Neuronal stem cell (in vitro differentiated cells): ENCODE measurements around the gene PIK3R4.

Experiments used
- DNase-seq: peaks from one replicate; pipeline ENCODE4 v3.0.0-alpha.2; 2013; ENCODE audit warnings: low spot score
- H2AFZ ChIP-seq: one replicate; pipeline ENCODE4 v1.6.1; 2013; ENCODE audit warnings: mild to moderate bottlenecking, low read length, inconsistent platforms
- H2AK5ac ChIP-seq: 2 replicates; pipeline ENCODE4 v1.6.1; 2013; ENCODE audit warnings: low read depth, mild to moderate bottlenecking, inconsistent platforms, low read length, moderate library complexity, mixed read lengths
- H2BK120ac ChIP-seq: 2 replicates; pipeline ENCODE4 v1.6.1; 2013; ENCODE audit warnings: low read depth, mild to moderate bottlenecking, inconsistent platforms, low read length, moderate library complexity, mixed read lengths
- H2BK12ac ChIP-seq: one replicate; pipeline ENCODE4 v1.6.1; 2013; ENCODE audit warnings: low read length, inconsistent platforms
- H2BK15ac ChIP-seq: 2 replicates; pipeline ENCODE4 v1.6.1; 2013; ENCODE audit warnings: mild to moderate bottlenecking, low read length, inconsistent platforms, mixed read lengths
- H2BK5ac ChIP-seq: one replicate; pipeline ENCODE4 v1.6.1; 2013; ENCODE audit warnings: inconsistent platforms, mild to moderate bottlenecking, low read length, moderate library complexity
- H3K14ac ChIP-seq: one replicate; pipeline ENCODE4 v1.6.1; 2013; ENCODE audit warnings: low read length, inconsistent platforms
- H3K18ac ChIP-seq: 2 replicates; pipeline ENCODE4 v1.6.1; 2013; ENCODE audit warnings: low read length, inconsistent platforms
- H3K23ac ChIP-seq: 2 replicates; pipeline ENCODE4 v1.6.1; 2013; ENCODE audit warnings: low read depth, mild to moderate bottlenecking, mixed read lengths, low read length, inconsistent platforms; ENCODE audit not compliant: poor library complexity
- H3K27ac ChIP-seq: replicated peaks from 3 replicates; pipeline ENCODE4 v1.5.1; 2013; ENCODE audit warnings: low read length, inconsistent platforms
- H3K27me3 ChIP-seq, 3 experiments: 2 replicates each; pipeline ENCODE4 v1.6.1; 2013; ENCODE audit warnings: low read length in 3 of 3, mild to moderate bottlenecking in 2 of 3, inconsistent platforms in 1 of 3, low read depth in 1 of 3, mixed read lengths in 1 of 3, moderate library complexity in 1 of 3; ENCODE audit not compliant: control insufficient read depth in 3 of 3, insufficient read depth in 3 of 3
- H3K36me3 ChIP-seq, 2 donors: replicated peaks in 1 of 2; 2 replicates each; pipeline ENCODE4 v1.6.1; 2013; ENCODE audit warnings: low read length in 2 of 2; ENCODE audit not compliant: control insufficient read depth in 2 of 2, insufficient read depth in 2 of 2
- H3K4ac ChIP-seq: 2 replicates; pipeline ENCODE4 v1.6.1; 2013; ENCODE audit warnings: inconsistent platforms, mild to moderate bottlenecking, low read length, moderate library complexity
- H3K4me1 ChIP-seq, 2 donors: 1 replicate in 1 of 2; 2 replicates in 1 of 2; pipeline ENCODE4 v1.6.1; 2013; ENCODE audit warnings: low read length in 2 of 2, low read depth in 1 of 2; ENCODE audit not compliant: control insufficient read depth in 2 of 2, insufficient read depth in 1 of 2
- H3K4me2 ChIP-seq: one replicate; pipeline ENCODE4 v1.6.1; 2013; ENCODE audit warnings: mild to moderate bottlenecking, low read length, inconsistent platforms; ENCODE audit not compliant: insufficient read depth, poor library complexity, severe bottlenecking
- H3K4me3 ChIP-seq, 2 donors: 2 replicates each; pipeline ENCODE4 v1.5.1; 2013; ENCODE audit warnings: low read length in 2 of 2, mild to moderate bottlenecking in 2 of 2, inconsistent platforms in 1 of 2, moderate library complexity in 1 of 2
- H3K79me1 ChIP-seq: one replicate; pipeline ENCODE4 v1.6.1; 2013; ENCODE audit warnings: low read depth, mild to moderate bottlenecking, inconsistent platforms, low read length, moderate library complexity
- H3K9ac ChIP-seq: one replicate; pipeline ENCODE4 v1.6.1; 2013; ENCODE audit warnings: mild to moderate bottlenecking, low read depth, low read length, inconsistent platforms; ENCODE audit not compliant: poor library complexity
- H3K9me3 ChIP-seq, 2 donors: replicated peaks in 1 of 2; 2 replicates each; pipeline versions ENCODE3 to v1.6.1; 2013; ENCODE audit warnings: low read length in 2 of 2, mild to moderate bottlenecking in 2 of 2, inconsistent platforms in 1 of 2, low read depth in 1 of 2, mixed read lengths in 1 of 2, moderate library complexity in 1 of 2; ENCODE audit not compliant: control insufficient read depth in 2 of 2, insufficient read depth in 1 of 2
- H4K8ac ChIP-seq: one replicate; pipeline ENCODE4 v1.6.1; 2013; ENCODE audit warnings: low read depth, mild to moderate bottlenecking, inconsistent platforms, low read length, moderate library complexity
- H4K91ac ChIP-seq: one replicate; pipeline ENCODE4 v1.6.1; 2013; ENCODE audit warnings: low read length, low read depth, mild to moderate bottlenecking, inconsistent platforms; ENCODE audit not compliant: poor library complexity
- WGBS, 2 donors: extraction: QIAGEN DNeasy Blood & Tissue Kit; methylation state at CpG; one replicate each; pipeline ENCODE4 v1.1.7; 2013; ENCODE audit warnings: missing lambda C conversion rate in 2 of 2, mixed read lengths in 1 of 2; ENCODE audit not compliant: insufficient read length in 2 of 2, insufficient replicate concordance in 1 of 2; ENCODE audit errors: extremely low coverage in 2 of 2; 5-methylcytosine and 5-hydroxymethylcytosine counted together

Gene PIK3R4

GRCh38 chr3:130677343-130677742 is 69.3 kb downstream of the PIK3R4 start:
- no CpG with 5 or more reads among the region's 1 CpG for WGBS, 2 donors
- no peak overlapping the region for H3K23ac ChIP-seq
- H3K27ac ChIP-seq: no peak overlapping the region
- no peak overlapping the region for H3K9ac ChIP-seq
- no peaks in the 10 kb centered on the region for H3K79me1 ChIP-seq
- no peak overlapping the region for H3K4me2 ChIP-seq
- no peak overlapping the region for H3K4me3 ChIP-seq
- H3K14ac ChIP-seq: no peak overlapping the region
- H3K9me3 ChIP-seq: no peaks in the 10 kb centered on the region
- no peak overlapping the region for H4K8ac ChIP-seq
- no peaks in the 10 kb centered on the region for H3K27me3 ChIP-seq
- H2AK5ac ChIP-seq: no peak overlapping the region
- no peak for DNase-seq
- no peak overlapping the region for H2BK5ac ChIP-seq
- H2BK12ac ChIP-seq: no peak overlapping the region
- H3K36me3 ChIP-seq: peaks cover 10 to 83% of the 10 kb centered on the region in 2 donors
- H3K18ac ChIP-seq: no peak overlapping the region
- H4K91ac ChIP-seq: no peak overlapping the region
- H3K4me1 ChIP-seq: no peaks in the 10 kb centered on the region
- no peak overlapping the region for H3K4ac ChIP-seq
- H2BK120ac ChIP-seq: no peak overlapping the region
- H2BK15ac ChIP-seq: no peak overlapping the region
- H2AFZ ChIP-seq: no peak overlapping the region

GRCh38 chr3:130671545-130672312 is 74.9 kb downstream of the PIK3R4 start:
- no CpG with 5 or more reads among the region's 2 CpGs for WGBS, 2 donors

DNA sequence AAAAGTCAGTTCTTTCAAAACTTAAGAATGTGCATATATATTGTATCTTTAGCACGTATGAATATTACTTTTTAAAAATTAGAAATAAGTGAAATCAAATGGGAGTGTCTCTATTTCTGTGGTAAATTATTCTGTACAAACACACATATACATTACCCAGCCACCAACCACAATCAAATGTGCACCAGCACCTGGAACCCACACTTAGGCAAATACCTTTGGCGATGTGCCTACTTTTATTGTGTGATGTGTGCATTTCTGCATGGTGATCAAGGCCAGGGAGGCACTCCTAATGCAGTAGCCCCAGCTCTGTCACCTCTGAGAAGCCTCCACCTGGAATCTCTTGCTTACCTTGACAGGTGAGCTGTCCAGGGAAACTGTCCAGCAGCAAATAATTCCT is 76.9 kb downstream of the PIK3R4 start:
- no peak for DNase-seq
- no CpG with 5 or more reads among the region's 2 CpGs for WGBS, 2 donors
- H3K4me2 ChIP-seq: no peak overlapping the region
- H3K23ac ChIP-seq: no peak overlapping the region
- H3K18ac ChIP-seq: no peak overlapping the region
- H2BK12ac ChIP-seq: no peak overlapping the region
- no peak overlapping the region for H4K8ac ChIP-seq
- H3K14ac ChIP-seq: no peak overlapping the region
- no peak overlapping the region for H3K4ac ChIP-seq
- H4K91ac ChIP-seq: no peak overlapping the region
- H3K27me3 ChIP-seq: no peaks in the 10 kb centered on the region
- no peak overlapping the region for H2AFZ ChIP-seq
- H3K9me3 ChIP-seq: no peaks in the 10 kb centered on the region
- no peak overlapping the region for H2AK5ac ChIP-seq
- H3K4me1 ChIP-seq: no peaks in the 10 kb centered on the region
- H2BK120ac ChIP-seq: no peak overlapping the region
- H3K27ac ChIP-seq: no peak overlapping the region
- H3K9ac ChIP-seq: no peak overlapping the region
- H3K36me3 ChIP-seq: peaks cover 0 to 33% of the 10 kb centered on the region in 2 donors
- no peak overlapping the region for H2BK5ac ChIP-seq
- no peaks in the 10 kb centered on the region for H3K79me1 ChIP-seq
- no peak overlapping the region for H3K4me3 ChIP-seq
- no peak overlapping the region for H2BK15ac ChIP-seq

More at GRCh38 chr3:130671545-130672312, 74.9 kb downstream of the PIK3R4 start:
- Histone ChIP-seq H4K8ac (no peak overlapping the region), H3K23ac (no peak overlapping the region), H2BK12ac (no peak overlapping the region), H2AFZ (no peak overlapping the region), H3K4me3 (no peak overlapping the region), H3K36me3 (peaks cover 0 to 49% of the 10 kb centered on the region in 2 donors), H3K14ac (no peak overlapping the region), H3K9ac (no peak overlapping the region), H2BK5ac (no peak overlapping the region), H3K18ac (no peak overlapping the region), H3K4ac (no peak overlapping the region), H3K4me1 (no peaks in the 10 kb centered on the region), H3K27me3 (no peaks in the 10 kb centered on the region), H2BK120ac (no peak overlapping the region), H4K91ac (no peak overlapping the region), H2AK5ac (no peak overlapping the region), H3K27ac (no peak overlapping the region), H2BK15ac (no peak overlapping the region), H3K4me2 (no peak overlapping the region), H3K9me3 (no peaks in the 10 kb centered on the region), H3K79me1 (no peaks in the 10 kb centered on the region)
- no peak for DNase-seq

DNA sequence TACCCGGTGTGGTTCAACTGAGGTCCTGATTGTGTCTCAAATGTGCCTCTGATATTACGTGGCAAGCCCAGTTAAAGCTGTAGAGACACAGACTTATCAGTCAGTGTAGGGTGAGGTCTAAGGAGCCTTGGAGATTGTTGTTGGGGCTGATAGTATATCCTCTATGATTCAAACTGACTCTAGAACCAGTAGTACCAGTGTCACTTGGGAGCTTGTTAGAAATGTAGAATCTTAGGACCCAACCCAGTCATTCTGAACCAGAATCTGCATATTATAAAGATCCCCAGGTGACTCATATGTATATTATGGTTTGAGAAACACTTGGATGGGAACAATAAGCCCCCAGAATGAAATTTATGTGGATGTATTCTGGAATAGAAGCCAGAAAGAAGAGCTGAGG is 83.5 kb downstream of the PIK3R4 start:
- no peak overlapping the region for H3K18ac ChIP-seq
- no peak overlapping the region for H2AK5ac ChIP-seq
- no peak overlapping the region for H4K8ac ChIP-seq
- no CpG with 5 or more reads among the region's 2 CpGs for WGBS, 2 donors
- no peaks in the 10 kb centered on the region for H3K36me3 ChIP-seq
- no peak overlapping the region for H3K4me2 ChIP-seq
- H3K79me1 ChIP-seq: no peaks in the 10 kb centered on the region
- no peak overlapping the region for H3K4ac ChIP-seq
- no peak overlapping the region for H2BK12ac ChIP-seq
- no peak overlapping the region for H2AFZ ChIP-seq
- H3K4me1 ChIP-seq: no peaks in the 10 kb centered on the region
- no peaks in the 10 kb centered on the region for H3K27me3 ChIP-seq
- no peak for DNase-seq
- no peak overlapping the region for H2BK15ac ChIP-seq
- H3K27ac ChIP-seq: no peak overlapping the region
- H2BK120ac ChIP-seq: no peak overlapping the region
- no peak overlapping the region for H4K91ac ChIP-seq
- H2BK5ac ChIP-seq: no peak overlapping the region
- no peaks in the 10 kb centered on the region for H3K9me3 ChIP-seq
- H3K23ac ChIP-seq: no peak overlapping the region
- no peak overlapping the region for H3K9ac ChIP-seq
- no peak overlapping the region for H3K14ac ChIP-seq
- no peak overlapping the region for H3K4me3 ChIP-seq
